GM18870 (cell line): Measurements from ENCODE around the gene TSHZ2.
"Not testable (repeated sequence)": the region's sequence is repeated elsewhere in the genome, so short reads cannot be mapped to it uniquely, and the experiment has no call there.

Experiments
- ATAC-seq: cut with Tn5 transposase; IDR thresholded peaks from one replicate; pipeline ENCODE4 v1.9.1; 2021; ENCODE audit warnings: moderate library complexity; ENCODE audit not compliant: unreplicated experiment

Gene TSHZ2

DNA sequence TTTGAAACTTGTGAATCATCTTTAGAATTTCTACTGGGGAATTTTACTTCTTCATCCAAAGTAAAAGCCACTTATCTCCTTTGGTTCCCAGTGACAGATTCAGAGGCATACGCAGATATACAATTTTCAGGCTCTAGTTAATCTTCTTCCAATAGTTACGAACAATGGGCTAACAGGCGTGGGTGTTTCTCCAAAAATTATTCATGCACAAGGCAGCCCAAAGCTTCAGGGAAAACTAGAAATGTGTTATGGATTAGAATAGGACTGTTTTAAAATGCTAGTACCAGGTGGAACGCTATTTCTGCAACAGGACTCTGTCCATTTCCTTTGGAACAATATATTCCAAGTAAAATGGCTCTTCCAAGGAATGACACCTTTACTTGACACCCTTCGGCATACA is 519.3 kb downstream of the TSHZ2 start:
- ATAC-seq: no peak

DNA sequence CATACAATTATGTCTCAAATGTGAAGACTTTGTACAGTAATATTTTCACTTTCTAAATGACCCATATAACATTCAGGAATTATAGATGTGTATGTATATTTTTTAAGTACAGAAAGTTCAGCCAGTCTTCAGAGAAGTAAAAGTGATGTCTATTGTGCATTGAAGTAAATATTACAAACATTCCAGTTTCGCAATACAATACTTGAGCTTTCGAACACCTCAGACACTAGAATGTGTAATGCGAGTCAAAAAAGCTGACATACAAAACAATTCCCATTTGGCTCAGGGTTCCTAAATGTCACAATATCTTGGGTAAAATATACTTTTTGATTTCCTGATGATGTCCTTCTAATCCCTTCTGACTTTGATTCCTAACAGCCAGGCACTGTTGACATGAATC is 520.1 kb downstream of the TSHZ2 start:
- no peak for ATAC-seq

DNA sequence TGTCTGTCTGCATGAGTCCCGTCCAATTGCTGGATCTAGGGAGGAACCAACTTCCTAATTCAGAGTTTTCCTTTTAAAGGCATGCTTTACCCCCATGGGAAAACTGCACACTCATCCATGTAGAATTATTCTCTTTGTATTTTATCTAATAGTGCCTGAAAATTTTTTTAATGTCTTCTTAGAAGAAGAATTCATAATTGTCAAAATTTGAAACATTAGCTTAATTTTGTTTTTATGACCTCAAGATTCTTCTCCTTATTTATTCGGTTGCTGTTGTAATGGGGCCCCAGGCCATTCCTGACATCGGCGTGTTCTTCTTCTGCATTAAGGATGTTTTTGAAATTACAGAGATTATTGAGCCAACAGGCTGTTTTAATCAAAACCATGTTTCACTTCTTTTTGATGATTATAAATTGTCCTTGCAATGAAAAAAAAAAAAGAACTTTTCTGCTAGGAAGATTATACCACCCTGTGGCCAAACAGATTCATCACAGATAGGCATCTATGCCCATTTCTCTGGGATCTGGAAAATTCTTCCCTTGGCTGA is 521.2 kb downstream of the TSHZ2 start:
- ATAC-seq: no peak

DNA sequence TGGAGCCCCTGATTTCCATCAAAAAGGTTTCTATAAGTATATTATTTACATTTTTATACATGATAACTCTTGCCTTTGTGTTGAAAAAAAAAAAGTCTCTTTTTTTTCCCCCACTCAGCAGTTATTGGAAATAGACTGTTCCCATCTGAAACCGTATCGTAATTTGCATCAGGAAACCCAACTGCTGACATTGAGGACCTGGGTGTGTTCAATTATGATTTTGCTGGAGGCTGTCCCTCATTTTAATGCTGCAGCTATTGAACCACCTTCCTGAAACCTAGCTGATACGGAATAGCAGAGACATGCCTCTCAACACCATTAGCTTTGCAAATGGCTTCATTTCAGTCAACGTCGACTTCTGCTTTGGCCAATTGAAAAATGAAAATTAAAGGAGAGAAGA is 522.6 kb downstream of the TSHZ2 start:
- no peak for ATAC-seq

DNA sequence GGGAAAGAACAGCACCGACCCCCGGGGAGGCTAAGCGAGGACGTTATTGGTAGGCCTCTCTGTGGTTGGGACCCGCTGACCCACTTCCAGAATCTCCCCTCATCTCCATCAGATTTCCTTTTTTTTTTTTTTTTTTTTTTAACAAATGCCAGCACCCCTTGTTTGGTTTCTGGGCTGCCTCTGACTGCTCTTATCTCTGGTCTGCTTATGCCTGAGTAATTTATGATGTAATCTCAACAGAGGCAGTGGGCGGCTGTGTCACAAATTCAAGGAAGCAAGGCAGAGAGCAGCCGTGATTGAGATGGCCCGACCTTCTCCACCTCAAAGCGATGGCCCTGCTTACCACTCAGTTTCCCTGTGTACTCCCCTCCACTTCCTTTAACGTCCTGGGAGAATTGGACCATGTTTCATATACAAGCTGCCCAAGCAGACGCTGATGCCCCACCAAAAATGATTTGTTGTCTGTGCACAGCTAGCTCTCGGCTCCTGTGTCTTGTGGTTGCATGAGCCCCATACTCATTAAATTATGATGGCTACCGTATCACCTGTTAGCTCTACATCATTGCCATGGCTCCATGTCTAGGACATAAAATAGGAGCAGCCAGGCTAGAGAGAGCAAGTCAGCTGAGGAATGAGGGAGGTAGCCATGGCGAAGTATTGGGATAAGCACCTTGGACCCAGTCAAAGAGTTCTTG is 523.4 kb downstream of the TSHZ2 start:
- ATAC-seq: no peak

DNA sequence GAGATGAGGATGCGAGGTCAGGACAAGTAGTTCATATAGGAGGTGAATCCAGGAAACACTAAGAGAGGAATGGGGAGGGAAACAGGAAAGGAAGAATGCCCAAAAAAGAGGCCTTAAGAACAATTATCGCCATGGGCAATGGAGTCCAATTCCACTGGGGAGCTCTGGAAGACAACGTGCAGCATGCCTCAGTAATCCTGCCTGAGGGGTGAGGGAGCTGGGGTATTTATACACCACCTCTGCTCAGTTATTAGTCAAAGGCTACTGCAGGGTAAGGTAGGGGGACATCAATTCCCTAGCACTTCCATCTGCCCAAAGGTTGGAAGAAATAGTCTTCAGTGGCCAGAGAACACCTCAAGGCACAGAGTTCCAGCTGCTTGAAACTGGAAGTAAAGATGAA is 525.1 kb downstream of the TSHZ2 start:
- no peak for ATAC-seq

DNA sequence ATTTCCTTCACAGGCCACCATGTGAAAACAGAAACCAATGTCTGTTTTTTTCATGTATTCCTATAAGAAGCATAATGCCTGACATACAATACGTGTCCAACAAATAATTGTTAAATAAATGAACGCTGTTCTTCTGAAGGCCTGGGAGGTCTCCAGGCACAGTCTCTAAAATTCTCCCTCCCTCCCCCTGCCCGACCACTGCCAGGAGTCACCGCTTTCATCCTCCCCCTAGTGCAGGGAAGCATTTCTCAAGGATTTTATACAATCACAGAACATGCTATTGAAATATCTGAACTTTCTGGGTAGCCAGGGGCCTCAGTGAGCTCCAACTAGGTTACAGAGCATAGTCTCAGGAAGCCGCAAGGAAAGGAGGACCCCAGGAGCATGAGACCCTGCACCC is 526.2 kb downstream of the TSHZ2 start:
- no peak for ATAC-seq

DNA sequence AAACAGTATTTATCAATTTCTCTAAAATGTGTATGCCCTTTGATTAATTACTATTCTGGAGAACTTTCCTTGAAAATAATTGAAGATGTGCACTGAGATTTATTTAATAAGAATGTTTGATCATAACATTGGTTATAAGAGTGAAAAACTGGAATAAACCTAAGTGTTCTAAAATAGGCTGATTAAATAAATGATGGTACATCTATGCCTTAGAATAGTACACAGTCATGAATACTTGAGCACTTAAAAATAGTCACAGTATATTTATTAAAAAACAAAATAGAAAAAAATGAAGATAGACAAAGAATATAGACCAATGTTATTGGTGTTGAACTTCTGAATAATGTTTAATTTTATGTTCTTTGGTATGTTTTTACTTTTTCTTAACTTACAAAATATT is 528.5 kb downstream of the TSHZ2 start:
- no peak for ATAC-seq

DNA sequence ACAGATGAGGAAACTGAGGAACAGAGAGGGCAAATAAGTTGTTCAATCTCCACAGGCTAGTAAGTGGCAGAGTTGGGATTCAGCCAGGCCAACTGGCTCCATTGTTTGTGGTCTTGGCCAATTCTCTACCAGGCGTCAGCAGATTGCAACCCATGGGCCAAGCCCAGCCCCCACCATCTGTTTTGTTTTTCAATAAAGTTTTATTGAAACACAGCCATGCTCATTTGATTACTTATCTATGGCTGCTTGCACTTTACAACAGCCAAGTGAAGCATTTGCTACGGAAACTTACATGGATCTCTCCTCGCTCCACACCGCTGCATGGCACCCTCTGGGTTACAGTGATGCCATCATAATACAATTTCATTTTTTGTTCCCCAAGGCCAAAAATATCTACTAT is 530.7 kb downstream of the TSHZ2 start:
- no peak for ATAC-seq

DNA sequence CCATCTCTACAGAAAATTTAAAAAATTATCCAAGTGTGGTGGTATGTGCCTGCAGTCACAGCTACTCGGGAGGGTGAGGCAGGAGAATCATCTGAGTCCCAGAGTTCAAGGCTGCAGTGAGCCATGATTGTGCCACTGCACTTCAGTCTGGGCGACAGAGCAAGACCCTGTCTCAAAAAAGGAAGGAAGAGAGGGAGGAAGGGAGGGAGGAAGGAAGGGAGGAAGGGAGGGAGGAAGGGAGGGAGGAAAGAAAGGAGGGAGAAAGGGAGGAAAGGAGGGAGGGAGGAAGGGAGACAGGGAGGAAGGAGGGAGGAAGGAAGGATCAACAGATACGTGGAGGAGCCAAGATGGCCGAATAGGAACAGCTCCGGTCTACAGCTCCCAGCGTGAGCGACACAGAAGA is 531.4 kb downstream of the TSHZ2 start:
- no peak for ATAC-seq

DNA sequence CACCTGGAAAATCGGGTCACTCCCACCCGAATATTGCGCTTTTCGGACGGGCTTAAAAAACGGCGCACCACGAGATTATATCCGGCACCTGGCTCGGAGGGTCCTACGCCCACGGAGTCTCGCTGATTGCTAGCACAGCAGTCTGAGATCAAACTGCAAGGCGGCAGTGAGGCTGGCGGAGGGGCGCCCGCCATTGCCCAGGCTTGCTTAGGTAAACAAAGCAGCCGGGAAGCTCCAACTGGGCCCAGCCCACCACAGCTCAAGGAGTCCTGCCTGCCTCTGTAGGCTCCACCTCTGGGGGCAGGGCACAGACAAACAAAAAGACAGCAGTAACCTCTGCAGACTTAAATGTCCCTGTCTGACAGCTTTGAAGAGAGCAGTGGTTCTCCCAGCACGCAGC is 531.9 kb downstream of the TSHZ2 start:
- not testable (repeated sequence) for ATAC-seq

DNA sequence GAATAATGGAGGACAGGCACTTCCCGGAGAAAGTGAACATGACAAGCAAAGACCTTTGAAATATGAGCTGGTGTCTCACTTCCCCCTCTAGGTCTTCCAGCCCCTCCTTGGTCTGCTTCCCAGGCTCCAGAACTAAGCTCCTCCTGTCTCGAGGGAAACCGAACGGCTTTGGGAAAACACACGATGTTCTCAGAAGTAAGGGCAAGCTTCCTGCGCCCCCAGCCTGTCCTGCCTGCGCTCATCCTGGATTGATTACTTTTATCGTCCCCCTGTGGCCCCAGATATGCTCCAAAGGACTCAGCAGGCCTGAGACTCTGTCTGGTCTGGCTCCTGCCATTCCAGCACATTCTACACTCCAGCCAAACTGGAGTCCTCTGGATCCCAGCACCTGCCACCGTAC is 538.1 kb downstream of the TSHZ2 start:
- ATAC-seq: no peak

DNA sequence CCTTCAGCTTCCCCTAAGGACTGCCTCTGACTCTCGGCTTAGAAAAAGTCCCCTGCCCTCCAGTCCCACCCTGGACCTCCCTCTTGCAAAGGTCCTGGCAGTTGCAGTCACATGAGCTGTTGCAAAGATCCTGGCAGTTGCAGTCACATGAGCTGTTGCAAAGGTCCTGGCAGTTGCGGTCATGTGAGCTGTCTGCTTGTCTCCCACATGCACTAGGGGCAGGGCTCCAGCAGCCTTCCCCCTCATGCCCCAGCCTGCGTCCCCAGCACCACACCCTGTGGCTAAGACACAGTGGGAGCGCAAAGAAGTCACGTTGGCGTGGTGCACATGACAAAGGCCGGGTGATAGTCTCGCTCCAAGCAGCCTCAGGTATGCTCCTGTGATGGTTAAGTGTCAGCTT is 538.5 kb downstream of the TSHZ2 start:
- no peak for ATAC-seq

DNA sequence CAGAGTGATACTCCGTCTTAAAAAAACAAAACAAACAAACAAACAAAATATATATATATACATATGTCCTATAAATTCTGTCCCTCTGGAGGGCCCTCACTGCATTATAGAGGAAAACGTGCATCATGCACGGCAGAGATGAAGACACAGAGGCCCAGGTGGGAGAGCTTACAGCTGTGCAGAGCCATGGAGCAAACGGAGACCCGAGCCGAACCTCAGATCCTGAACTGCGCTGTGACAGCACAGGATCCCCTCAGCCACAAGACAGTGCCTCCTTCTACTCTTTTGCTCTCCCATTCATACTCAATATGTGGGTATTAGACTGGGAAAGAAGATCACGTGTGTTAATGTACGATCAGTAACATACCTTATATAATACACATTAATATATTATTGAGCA is 539.9 kb downstream of the TSHZ2 start:
- no peak for ATAC-seq

DNA sequence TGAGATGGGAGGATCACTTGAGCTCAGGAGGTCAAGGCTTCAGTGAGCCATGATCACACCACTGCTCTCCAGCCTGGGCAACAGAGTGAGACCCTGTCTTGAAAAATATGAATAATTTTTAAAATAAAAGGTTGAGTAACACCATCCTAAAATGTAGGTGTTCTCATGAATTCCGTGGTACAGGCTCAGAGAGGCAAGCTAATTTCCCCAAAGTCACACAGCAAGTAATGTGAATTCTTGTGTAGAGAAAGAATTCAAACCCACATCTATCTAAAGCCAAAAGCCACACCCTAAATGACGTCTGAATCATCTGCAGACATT is 541.0 kb downstream of the TSHZ2 start:
- no peak for ATAC-seq

DNA sequence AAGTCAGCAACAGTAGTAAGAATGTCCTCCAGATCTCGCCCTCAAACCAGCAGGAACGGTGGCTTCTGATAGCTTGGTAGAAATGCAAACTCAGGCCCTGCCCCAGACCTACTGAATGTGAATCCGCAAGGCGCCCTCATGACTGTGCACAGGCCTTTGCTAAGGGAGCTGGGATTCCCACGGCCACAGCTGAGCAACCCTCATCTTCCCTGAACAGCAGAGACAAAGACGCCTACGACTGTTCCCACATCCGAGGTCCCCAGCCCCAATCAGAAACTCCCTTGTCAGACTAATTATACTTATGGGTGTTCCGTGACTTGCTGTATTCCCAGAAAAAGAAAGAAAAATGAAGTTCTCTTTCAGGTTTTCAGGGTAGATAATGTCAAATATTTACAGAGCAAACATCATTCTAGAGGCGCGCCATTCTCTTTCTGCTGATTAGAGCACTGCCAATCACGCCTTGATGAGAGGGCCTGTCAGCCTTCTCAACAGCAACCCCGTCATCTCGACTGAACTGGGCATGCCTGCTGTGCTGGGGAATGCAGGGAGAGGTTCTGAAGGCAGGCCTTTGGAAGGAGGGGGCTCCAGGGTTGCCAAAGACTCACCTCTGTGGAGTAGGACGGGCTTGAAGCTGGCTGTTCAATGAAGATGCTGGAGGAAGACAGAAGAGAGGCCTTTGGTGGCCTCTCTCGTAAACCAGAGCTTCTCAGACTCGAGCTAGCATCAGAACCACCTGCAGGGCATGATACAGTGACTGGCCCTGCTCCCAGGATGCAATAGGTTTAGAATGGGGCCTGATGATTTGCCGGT is 541.5 kb downstream of the TSHZ2 start:
- ATAC-seq: no peak

DNA sequence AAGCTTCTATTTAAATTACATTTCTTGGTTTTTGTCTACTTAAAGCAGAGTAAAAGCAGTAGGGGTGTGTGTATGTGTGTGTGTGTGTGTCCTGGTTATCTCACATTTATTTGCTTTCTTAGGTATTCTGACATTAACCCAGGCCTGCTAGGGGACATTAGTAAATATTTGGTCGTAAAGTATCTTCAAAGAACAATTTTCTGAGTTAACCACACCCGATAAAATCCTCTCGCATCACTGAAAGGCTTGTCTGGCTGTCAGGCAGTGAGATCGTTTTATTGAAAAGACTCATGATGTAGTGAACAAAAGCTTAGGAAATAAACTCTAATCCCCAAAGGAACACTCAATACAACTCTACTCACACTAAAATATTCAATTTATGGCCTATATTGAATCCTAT is 543.6 kb downstream of the TSHZ2 start:
- ATAC-seq: no peak

DNA sequence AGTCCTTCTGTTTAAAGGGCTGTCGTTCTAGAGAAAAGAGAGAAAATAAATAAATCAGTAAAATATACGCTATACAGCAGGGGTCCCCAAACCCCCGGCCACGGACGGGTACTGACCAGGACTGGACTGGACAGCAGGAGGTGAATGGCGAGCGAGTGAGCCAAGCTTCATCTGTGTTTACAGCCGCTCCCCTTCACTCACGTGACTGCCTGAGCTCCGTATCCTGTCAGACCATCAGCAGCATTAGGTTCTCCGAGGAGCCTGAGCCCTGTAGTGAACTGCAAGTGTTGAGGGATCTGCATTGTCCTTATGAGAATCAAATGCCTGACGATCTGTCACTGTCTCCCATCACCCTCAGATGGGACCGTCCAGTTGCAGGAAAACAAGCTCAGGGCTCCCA is 545.0 kb downstream of the TSHZ2 start:
- ATAC-seq: no peak

DNA sequence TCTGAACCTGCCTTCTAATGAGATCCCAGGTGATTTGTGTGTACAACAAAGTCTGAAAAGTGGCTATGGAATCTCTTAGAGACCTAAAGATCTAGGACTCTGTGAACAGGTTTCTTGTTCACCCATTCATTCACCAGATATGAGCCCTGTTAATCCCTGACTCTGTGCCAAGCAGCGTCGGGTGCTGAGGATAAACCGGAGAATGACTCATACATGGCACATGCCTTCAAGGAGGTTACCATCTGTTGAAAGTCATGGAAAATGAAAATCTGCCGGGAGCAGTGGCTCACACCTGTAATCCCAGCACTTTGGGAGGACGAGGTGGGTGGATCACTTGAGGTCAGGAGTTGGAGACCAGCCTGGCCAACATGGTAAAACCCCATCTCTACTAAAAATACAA is 549.3 kb downstream of the TSHZ2 start:
- not testable (repeated sequence) for ATAC-seq

DNA sequence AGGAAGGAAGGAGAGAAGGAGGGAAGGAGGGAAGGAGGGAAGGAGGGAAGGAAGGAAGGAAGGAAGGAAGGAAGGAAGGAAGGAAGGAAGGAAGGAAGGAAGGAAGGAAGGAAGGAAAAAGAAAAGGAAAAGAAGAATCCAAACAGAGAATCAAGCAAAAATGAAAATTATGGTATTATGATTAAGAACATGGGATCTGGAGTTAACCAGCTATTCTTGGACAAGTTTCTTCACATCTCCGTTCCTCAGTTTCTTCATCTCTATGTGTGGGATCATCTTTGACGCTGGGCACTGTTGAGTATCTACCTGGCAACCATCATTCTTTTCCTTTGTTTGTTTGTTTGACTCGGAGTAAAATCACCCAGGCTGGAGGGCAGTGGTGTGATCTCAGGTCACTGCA is 549.9 kb downstream of the TSHZ2 start:
- no peak for ATAC-seq

DNA sequence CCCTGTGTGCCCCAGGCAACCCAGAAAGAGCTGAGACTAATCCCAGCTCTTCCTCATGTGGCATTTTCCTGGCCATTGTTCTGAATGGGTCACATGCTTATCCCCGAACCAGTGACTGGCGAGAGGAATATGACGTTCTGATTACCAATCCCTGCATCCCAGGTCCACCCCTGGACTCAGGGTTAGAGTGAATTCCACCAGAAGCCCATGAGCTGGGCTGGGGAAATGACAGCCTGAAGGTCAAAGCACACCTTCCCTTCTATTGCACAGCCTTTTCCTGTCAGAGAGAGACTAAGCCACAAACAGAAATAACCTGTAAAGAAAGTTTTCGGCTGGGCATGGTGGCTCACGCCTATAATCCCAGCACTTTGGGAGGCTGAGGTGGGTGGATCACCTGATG is 550.5 kb downstream of the TSHZ2 start:
- no peak for ATAC-seq

DNA sequence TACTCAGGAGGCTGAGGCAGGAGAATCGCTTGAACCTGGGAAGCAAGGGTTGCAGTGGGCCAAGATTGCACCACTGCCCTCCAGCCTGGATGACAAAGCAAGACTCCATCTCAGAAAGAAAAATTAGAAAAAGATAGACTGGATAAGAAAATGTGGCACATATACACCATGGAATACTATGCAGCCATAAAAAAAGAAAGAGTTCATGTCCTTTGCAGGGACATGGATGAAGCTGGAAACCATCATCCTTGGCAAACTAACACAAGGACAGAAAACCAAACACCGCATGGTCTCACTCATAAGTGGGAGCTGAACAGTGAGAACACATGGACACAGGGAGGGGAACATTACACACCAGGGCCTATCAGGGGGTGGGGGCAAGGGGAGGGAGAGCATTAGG is 551.5 kb downstream of the TSHZ2 start:
- ATAC-seq: not testable (repeated sequence)
